HepG2 (cell line): ENCODE results near the gene ZNRF3. TPM values are rescaled to one million over a fixed set of nuclear protein-coding genes. Genes with fewer than 3 reads are reported as not detected.

ENCODE experiments used
- ARNTL ChIP-seq: sonication (generic); formaldehyde crosslinking; IDR thresholded peaks from 2 replicates; pipeline ENCODE4 v1.4.0; 2020; ENCODE audit warnings: mild to moderate bottlenecking, missing genetic modification reagents
- FOXC1 ChIP-seq: sonication (generic); formaldehyde crosslinking; IDR thresholded peaks from 2 replicates; pipeline ENCODE4 v1.8.0; 2022; ENCODE audit warnings: mild to moderate bottlenecking, missing genetic modification reagents, borderline replicate concordance
- GTF2F1 ChIP-seq: fragments of 150-350 bp; IDR thresholded peaks from 2 replicates; pipeline ENCODE4 v1.6.1; 2014; ENCODE audit warnings: low read length
- HDAC2 ChIP-seq: sonication (generic); formaldehyde crosslinking; IDR thresholded peaks from 2 replicates; pipeline ENCODE4 v1.4.0; 2020; ENCODE audit warnings: missing genetic modification reagents
- LCORL ChIP-seq, 2 experiments: fragments of 450-650 bp in 1 of 2; sonication (generic) in 1 of 2; formaldehyde crosslinking in 1 of 2; IDR thresholded peaks; 2 replicates each; pipeline versions ENCODE4 v1.5.0 to v1.6.1; 2017 to 2020; ENCODE audit warnings: antibody characterized with exemption in 1 of 2, missing genetic modification reagents in 1 of 2
- NFE2L1 ChIP-seq: sonication (generic); formaldehyde crosslinking; IDR thresholded peaks from 2 replicates; pipeline ENCODE4 v1.4.0; 2020; ENCODE audit warnings: missing genetic modification reagents, mild to moderate bottlenecking, borderline replicate concordance
- PHF5A ChIP-seq: IDR thresholded peaks from one replicate; pipeline ENCODE4 v1.6.1; 2018; ENCODE audit warnings: low read depth, missing genetic modification reagents; ENCODE audit not compliant: unreplicated experiment
- TGIF2 ChIP-seq: IDR thresholded peaks from 2 replicates; pipeline ENCODE4 v1.6.1; 2016; ENCODE audit warnings: control low read depth, missing compliant biosample characterization
- ZNF296 ChIP-seq: sonication (generic); formaldehyde crosslinking; conservative IDR thresholded peaks from 2 replicates; pipeline ENCODE4 v1.5.0; 2020; ENCODE audit warnings: mild to moderate bottlenecking, missing genetic modification reagents
- ZNF747 ChIP-seq: sonication (generic); formaldehyde crosslinking; IDR thresholded peaks from 2 replicates; pipeline ENCODE4 v1.8.1; 2023; ENCODE audit warnings: missing genetic modification reagents, mild to moderate bottlenecking, borderline replicate concordance
- ZNF792 ChIP-seq: IDR thresholded peaks from 2 replicates; pipeline ENCODE4 v1.6.1; 2016
- polyA plus RNA-seq, 8 experiments: library from polyadenylated mRNA; depleted of rRNA in 3 of 8; stranded (reverse) in 7 of 8; unstranded in 1 of 8; fragments of >200 nt; fragmentation: Illumina TruSeq in 4 of 8; extraction: Trizol in 4 of 8; gene quantifications; 2 replicates each; pipeline versions ENCODE4 v1.2.1 to v1.2.3, GENCODE V29; 2011 to 2016; ENCODE audit warnings: low read depth in 4 of 8, missing spikeins in 1 of 8, mixed read lengths in 1 of 8; ENCODE audit not compliant: insufficient read depth in 1 of 8
- total RNA-seq, 5 experiments: library from RNA; depleted of rRNA; stranded (reverse); fragments of >200 nt; fragmentation: Illumina TruSeq; extraction: Trizol; gene quantifications; 2 replicates each; pipeline ENCODE4 v1.2.3, GENCODE V29; 2016; ENCODE audit warnings: low read depth in 1 of 5
- TF ChIP-seq, protein P1 (sequence below): sonication (generic); formaldehyde crosslinking; IDR thresholded peaks from 2 replicates; pipeline ENCODE4 v1.5.0; 2020; ENCODE audit warnings: missing genetic modification reagents
- TF ChIP-seq, protein P2 (sequence below): sonication (generic); formaldehyde crosslinking; IDR thresholded peaks from 2 replicates; pipeline ENCODE4 v1.4.0; 2020; ENCODE audit warnings: mild to moderate bottlenecking, missing genetic modification reagents
- TF ChIP-seq, protein P3 (sequence below): sonication (generic); formaldehyde crosslinking; IDR thresholded peaks from 2 replicates; pipeline ENCODE4 v1.4.0; 2020; ENCODE audit warnings: missing genetic modification reagents
- TF ChIP-seq, protein P4 (sequence below): IDR thresholded peaks from 2 replicates; pipeline ENCODE4 v1.6.1; 2016; ENCODE audit warnings: missing genetic modification reagents, missing compliant biosample characterization
- TF ChIP-seq, protein P5 (sequence below): sonication (generic); formaldehyde crosslinking; IDR thresholded peaks from 2 replicates; pipeline ENCODE4 v1.8.0; 2022; ENCODE audit warnings: low read depth, missing genetic modification reagents
- TF ChIP-seq, protein P6 (sequence below): sonication (generic); formaldehyde crosslinking; IDR thresholded peaks from 2 replicates; pipeline ENCODE4 v1.4.0; 2020; ENCODE audit warnings: missing genetic modification reagents

ZNRF3 gene
- total and polyA plus RNA-seq, 2 of the 13 experiments (the other 11 are each of a cell fraction or from before 2014, with no cell fraction given): 20.3 to 36.7 TPM

DNA sequence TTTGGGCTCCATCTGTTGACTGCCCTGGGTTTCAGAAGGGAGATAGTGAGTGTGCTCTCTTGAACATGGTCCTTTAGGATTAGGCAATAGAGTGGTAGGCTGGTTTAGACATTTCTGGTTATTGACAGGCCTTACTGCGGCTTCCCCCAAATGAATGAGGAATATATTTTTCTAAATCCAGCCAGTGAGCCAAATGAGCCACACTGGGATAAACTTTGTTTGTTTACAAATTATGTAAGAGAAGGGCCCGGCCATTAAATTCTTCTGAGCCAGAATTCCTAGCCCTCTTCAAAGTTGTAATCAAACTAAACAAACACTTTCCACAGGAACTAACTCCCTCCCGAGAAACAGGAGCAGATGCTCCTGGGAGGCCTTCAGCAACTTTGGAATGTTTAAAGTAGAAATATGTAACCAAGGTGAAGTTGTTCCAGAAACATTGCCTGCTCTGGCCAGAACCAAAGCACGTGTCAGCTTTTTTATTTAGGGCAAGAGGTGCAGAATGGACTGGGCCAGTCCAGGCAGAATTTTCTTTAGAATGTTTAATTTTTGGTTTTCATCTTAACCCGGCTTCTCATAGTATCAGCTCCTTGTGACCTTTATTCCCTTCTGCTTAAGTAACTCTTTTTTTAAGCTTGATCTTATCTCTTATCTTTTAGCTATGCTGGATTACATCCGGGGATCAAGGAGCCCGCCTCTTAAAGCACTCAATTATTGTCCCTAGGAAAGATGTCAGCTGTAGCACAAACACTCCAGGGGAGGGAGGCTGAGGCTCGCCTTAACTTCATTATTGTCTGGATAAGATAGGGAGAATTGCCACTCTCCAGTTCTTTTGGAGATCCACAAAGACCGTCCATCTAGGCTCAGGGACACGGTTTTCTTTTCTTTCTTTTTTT, 28.7 kb downstream of the ZNRF3 start (continued):
- TF ChIP-seq FOXC1 (CRISPR knock-in tag): no peak
- TF ChIP-seq ZNF792 (CRISPR knock-in tag): peak; percentile 99
- TF ChIP-seq, protein P1, sequence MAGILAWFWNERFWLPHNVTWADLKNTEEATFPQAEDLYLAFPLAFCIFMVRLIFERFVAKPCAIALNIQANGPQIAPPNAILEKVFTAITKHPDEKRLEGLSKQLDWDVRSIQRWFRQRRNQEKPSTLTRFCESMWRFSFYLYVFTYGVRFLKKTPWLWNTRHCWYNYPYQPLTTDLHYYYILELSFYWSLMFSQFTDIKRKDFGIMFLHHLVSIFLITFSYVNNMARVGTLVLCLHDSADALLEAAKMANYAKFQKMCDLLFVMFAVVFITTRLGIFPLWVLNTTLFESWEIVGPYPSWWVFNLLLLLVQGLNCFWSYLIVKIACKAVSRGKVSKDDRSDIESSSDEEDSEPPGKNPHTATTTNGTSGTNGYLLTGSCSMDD (CRISPR knock-in tag): no peak
- no peak for TF ChIP-seq PHF5A (CRISPR knock-in tag)
- peak; percentile 48; the same call in 1 of the 2 replicates for TF ChIP-seq ARNTL
- TF ChIP-seq, protein P2, sequence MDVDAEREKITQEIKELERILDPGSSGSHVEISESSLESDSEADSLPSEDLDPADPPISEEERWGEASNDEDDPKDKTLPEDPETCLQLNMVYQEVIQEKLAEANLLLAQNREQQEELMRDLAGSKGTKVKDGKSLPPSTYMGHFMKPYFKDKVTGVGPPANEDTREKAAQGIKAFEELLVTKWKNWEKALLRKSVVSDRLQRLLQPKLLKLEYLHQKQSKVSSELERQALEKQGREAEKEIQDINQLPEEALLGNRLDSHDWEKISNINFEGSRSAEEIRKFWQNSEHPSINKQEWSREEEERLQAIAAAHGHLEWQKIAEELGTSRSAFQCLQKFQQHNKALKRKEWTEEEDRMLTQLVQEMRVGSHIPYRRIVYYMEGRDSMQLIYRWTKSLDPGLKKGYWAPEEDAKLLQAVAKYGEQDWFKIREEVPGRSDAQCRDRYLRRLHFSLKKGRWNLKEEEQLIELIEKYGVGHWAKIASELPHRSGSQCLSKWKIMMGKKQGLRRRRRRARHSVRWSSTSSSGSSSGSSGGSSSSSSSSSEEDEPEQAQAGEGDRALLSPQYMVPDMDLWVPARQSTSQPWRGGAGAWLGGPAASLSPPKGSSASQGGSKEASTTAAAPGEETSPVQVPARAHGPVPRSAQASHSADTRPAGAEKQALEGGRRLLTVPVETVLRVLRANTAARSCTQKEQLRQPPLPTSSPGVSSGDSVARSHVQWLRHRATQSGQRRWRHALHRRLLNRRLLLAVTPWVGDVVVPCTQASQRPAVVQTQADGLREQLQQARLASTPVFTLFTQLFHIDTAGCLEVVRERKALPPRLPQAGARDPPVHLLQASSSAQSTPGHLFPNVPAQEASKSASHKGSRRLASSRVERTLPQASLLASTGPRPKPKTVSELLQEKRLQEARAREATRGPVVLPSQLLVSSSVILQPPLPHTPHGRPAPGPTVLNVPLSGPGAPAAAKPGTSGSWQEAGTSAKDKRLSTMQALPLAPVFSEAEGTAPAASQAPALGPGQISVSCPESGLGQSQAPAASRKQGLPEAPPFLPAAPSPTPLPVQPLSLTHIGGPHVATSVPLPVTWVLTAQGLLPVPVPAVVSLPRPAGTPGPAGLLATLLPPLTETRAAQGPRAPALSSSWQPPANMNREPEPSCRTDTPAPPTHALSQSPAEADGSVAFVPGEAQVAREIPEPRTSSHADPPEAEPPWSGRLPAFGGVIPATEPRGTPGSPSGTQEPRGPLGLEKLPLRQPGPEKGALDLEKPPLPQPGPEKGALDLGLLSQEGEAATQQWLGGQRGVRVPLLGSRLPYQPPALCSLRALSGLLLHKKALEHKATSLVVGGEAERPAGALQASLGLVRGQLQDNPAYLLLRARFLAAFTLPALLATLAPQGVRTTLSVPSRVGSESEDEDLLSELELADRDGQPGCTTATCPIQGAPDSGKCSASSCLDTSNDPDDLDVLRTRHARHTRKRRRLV (CRISPR knock-in tag): no peak
- TF ChIP-seq ZNF296 (CRISPR knock-in tag): no peak
- TF ChIP-seq GTF2F1: no peak
- TF ChIP-seq, protein P3, sequence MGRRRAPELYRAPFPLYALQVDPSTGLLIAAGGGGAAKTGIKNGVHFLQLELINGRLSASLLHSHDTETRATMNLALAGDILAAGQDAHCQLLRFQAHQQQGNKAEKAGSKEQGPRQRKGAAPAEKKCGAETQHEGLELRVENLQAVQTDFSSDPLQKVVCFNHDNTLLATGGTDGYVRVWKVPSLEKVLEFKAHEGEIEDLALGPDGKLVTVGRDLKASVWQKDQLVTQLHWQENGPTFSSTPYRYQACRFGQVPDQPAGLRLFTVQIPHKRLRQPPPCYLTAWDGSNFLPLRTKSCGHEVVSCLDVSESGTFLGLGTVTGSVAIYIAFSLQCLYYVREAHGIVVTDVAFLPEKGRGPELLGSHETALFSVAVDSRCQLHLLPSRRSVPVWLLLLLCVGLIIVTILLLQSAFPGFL (CRISPR knock-in tag): no peak
- TF ChIP-seq, protein P4, sequence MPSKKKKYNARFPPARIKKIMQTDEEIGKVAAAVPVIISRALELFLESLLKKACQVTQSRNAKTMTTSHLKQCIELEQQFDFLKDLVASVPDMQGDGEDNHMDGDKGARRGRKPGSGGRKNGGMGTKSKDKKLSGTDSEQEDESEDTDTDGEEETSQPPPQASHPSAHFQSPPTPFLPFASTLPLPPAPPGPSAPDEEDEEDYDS (CRISPR knock-in tag): 0 out of 2 replicates have a peak, but pooled peaks have one; percentile 32
- TF ChIP-seq, protein P5, sequence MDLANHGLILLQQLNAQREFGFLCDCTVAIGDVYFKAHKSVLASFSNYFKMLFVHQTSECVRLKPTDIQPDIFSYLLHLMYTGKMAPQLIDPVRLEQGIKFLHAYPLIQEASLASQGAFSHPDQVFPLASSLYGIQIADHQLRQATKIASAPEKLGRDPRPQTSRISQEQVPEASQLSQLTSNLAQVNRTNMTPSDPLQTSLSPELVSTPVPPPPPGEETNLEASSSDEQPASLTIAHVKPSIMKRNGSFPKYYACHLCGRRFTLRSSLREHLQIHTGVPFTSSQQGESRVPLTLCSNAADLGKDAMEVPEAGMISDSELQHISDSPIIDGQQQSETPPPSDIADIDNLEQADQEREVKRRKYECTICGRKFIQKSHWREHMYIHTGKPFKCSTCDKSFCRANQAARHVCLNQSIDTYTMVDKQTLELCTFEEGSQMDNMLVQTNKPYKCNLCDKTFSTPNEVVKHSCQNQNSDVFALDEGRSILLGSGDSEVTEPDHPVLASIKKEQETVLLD (CRISPR knock-in tag): no peak
- TF ChIP-seq, protein P6, sequence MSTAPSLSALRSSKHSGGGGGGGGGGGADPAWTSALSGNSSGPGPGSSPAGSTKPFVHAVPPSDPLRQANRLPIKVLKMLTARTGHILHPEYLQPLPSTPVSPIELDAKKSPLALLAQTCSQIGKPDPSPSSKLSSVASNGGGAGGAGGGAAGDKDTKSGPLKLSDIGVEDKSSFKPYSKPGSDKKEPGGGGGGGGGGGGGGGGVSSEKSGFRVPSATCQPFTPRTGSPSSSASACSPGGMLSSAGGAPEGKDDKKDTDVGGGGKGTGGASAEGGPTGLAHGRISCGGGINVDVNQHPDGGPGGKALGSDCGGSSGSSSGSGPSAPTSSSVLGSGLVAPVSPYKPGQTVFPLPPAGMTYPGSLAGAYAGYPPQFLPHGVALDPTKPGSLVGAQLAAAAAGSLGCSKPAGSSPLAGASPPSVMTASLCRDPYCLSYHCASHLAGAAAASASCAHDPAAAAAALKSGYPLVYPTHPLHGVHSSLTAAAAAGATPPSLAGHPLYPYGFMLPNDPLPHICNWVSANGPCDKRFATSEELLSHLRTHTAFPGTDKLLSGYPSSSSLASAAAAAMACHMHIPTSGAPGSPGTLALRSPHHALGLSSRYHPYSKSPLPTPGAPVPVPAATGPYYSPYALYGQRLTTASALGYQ: peak; percentile 48
- TF ChIP-seq ZNF747 (CRISPR knock-in tag): no peak
- TF ChIP-seq NFE2L1 (CRISPR knock-in tag): no peak
- peak; percentile 38; the same call in 1 of the 2 replicates for TF ChIP-seq LCORL (IDR thresholded peaks at IDR 0.05)
- peak; percentile 82 for TF ChIP-seq LCORL (CRISPR knock-in tag; IDR thresholded peaks at IDR 0.05)
- TF ChIP-seq HDAC2: peak; percentile 62
- TF ChIP-seq TGIF2 (CRISPR knock-in tag): peak; percentile 75; the same call in 1 of the 2 replicates
